NCI-H1694 (cell line): ENCODE results near the gene IGF1R.

Experiments used
- DNase-seq: peaks from one replicate; lab custom pipeline; 2025; lab: John Stamatoyannopoulos, UW

The IGF1R gene

GRCh38 chr15:98705070-98705469, 56.7 kb downstream of the IGF1R start:
- no peak for DNase-seq

GRCh38 chr15:98706387-98706786, 58.0 kb downstream of the IGF1R start:
- no peak for DNase-seq

GRCh38 chr15:98706986-98707385, 58.6 kb downstream of the IGF1R start:
- no peak for DNase-seq

- DNase-seq, result no peak
These were observed 59.8 kb downstream of the IGF1R start for GRCh38 chr15:98708037-98708590.

GRCh38 chr15:98711810-98712209, 63.5 kb downstream of the IGF1R start:
- no peak for DNase-seq

GRCh38 chr15:98712845-98713584, 64.7 kb downstream of the IGF1R start:
- no peak for DNase-seq

- no peak for DNase-seq
These were observed 65.3 kb downstream of the IGF1R start for GRCh38 chr15:98713585-98714001.

- DNase-seq, result no peak
These were observed 66.6 kb downstream of the IGF1R start for GRCh38 chr15:98714922-98715321.

- DNase-seq, result no peak
These were observed 67.1 kb downstream of the IGF1R start for GRCh38 chr15:98715401-98715800.

- no peak for DNase-seq
These were observed 67.6 kb downstream of the IGF1R start for GRCh38 chr15:98715890-98716443.

GRCh38 chr15:98717371-98717770, 69.0 kb downstream of the IGF1R start:
- DNase-seq, result no peak

GRCh38 chr15:98717942-98718341, 69.6 kb downstream of the IGF1R start:
- no peak for DNase-seq

GRCh38 chr15:98718426-98719136, 70.2 kb downstream of the IGF1R start:
- no peak for DNase-seq

GRCh38 chr15:98719137-98719740, 70.9 kb downstream of the IGF1R start:
- DNase-seq, result no peak

GRCh38 chr15:98720031-98720430, 71.7 kb downstream of the IGF1R start:
- no peak for DNase-seq

GRCh38 chr15:98720577-98721565, 72.5 kb downstream of the IGF1R start:
- DNase-seq, result no peak

- DNase-seq, result no peak
These were observed 73.9 kb downstream of the IGF1R start for GRCh38 chr15:98722209-98722608.

- DNase-seq, result no peak
These were observed 74.3 kb downstream of the IGF1R start for GRCh38 chr15:98722645-98723044.

- no peak for DNase-seq
These were observed 74.9 kb downstream of the IGF1R start for GRCh38 chr15:98723195-98723594.

- no peak for DNase-seq
These were observed 75.7 kb downstream of the IGF1R start for GRCh38 chr15:98724048-98724447.

GRCh38 chr15:98724494-98724893, 76.2 kb downstream of the IGF1R start:
- DNase-seq, result no peak
